GM18867 (cell line): ENCODE measurements around the gene FAM228A.

ENCODE experiments used
- ATAC-seq: cut with Tn5 transposase; IDR thresholded peaks from one replicate; pipeline ENCODE4 v1.9.1; 2021; ENCODE audit warnings: mild to moderate bottlenecking, moderate library complexity; ENCODE audit not compliant: unreplicated experiment

The FAM228A gene

GRCh38 chr2:24222946-24223345 is 48.1 kb downstream of the FAM228A start:
- ATAC-seq: no peak

- no peak for ATAC-seq
Observed at GRCh38 chr2:24225499-24226242, 50.8 kb downstream of the FAM228A start.

GRCh38 chr2:24228470-24228869 is 53.6 kb downstream of the FAM228A start:
- ATAC-seq: no peak

DNA sequence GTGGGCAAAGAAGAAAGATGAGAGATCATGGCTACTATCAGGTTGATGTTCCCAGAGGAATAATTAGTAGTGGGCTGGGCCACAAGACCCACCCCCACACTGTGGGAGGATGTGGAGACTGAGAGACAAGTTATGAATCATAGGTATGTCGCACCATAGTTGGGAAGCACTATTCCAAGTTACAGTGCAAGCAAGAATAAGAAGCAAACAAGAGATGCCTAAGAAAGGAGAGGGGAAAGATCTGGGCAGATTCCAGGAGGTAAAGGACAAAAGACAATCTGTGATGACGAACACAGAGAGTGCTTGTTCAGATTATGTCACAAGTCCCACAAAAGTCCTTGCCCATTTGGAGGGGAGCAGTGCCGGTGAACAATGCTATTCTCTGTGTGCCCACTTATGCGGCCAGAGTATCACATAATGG is 56.6 kb downstream of the FAM228A start:
- ATAC-seq: no peak

GRCh38 chr2:24233321-24233720 is 58.5 kb downstream of the FAM228A start:
- no peak for ATAC-seq

DNA sequence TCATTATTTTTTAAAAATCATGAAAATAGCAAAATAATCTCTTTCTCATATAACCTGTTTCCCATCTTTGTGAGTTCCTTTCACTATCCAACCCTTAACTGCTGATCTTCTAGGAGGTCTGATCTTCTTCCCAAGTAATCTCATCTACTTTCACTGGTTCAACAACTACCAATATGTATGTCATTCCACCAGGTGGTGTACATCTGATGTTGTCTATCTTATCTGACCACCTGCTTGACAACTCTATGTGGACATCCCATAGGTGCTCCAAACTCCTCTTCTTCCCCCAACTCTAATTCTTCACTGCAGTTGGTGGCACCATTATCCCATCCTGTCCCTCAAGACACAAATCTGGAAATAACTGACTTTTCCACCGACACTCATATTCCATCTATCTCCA is 62.5 kb downstream of the FAM228A start:
- no peak for ATAC-seq

- ATAC-seq: no peak
Observed at GRCh38 chr2:24238158-24238557, 63.3 kb downstream of the FAM228A start.

GRCh38 chr2:24239553-24239952 is 64.7 kb downstream of the FAM228A start:
- no peak for ATAC-seq
